HepG2 (cell line): ENCODE results near the gene CNP. TPM values are rescaled to one million over a fixed set of nuclear protein-coding genes. Genes with fewer than 3 reads are reported as not detected.

Source experiments
- DNMT3B ChIP-seq: conservative IDR thresholded peaks from 2 replicates; pipeline ENCODE4 v1.6.1; 2016; ENCODE audit warnings: missing biosample characterization, control low read depth
- ELF1 ChIP-seq: sonication (generic); formaldehyde crosslinking; IDR thresholded peaks from 2 replicates; pipeline ENCODE4 v1.4.0; 2020; ENCODE audit warnings: missing genetic modification reagents
- GATA4 ChIP-seq: sonication (generic); IDR thresholded peaks from 2 replicates; pipeline ENCODE4 v1.6.1; 2016; ENCODE audit warnings: antibody characterized with exemption, low read depth, borderline replicate concordance
- JUND ChIP-seq: sonication (generic); formaldehyde crosslinking; IDR thresholded peaks from 2 replicates; pipeline ENCODE4 v1.8.0; 2022; ENCODE audit warnings: mild to moderate bottlenecking, missing genetic modification reagents
- KLF16 ChIP-seq, 2 experiments: sonication (generic) in 1 of 2; formaldehyde crosslinking in 1 of 2; IDR thresholded peaks; 2 replicates each; pipeline versions ENCODE4 v1.6.1 to v1.8.0; 2016 to 2023; ENCODE audit warnings: missing genetic modification reagents in 2 of 2, missing compliant biosample characterization in 1 of 2
- MEIS1 ChIP-seq: sonication (generic); formaldehyde crosslinking; IDR thresholded peaks from 2 replicates; pipeline ENCODE4 v1.9.0; 2021; ENCODE audit warnings: mild to moderate bottlenecking, missing genetic modification reagents, moderate library complexity, borderline replicate concordance
- NFYC ChIP-seq: IDR thresholded peaks from 2 replicates; pipeline ENCODE4 v1.6.1; 2016; ENCODE audit warnings: missing genetic modification reagents, missing compliant biosample characterization
- PHF20 ChIP-seq: sonication (generic); formaldehyde crosslinking; IDR thresholded peaks from 2 replicates; pipeline ENCODE4 v1.5.0; 2020; ENCODE audit warnings: mild to moderate bottlenecking, missing genetic modification reagents
- PHF5A ChIP-seq: IDR thresholded peaks from one replicate; pipeline ENCODE4 v1.6.1; 2018; ENCODE audit warnings: low read depth, missing genetic modification reagents; ENCODE audit not compliant: unreplicated experiment
- SKI ChIP-seq: fragments of 450-650 bp; IDR thresholded peaks from one replicate; pipeline ENCODE4 v1.6.1; 2018; ENCODE audit warnings: mild to moderate bottlenecking; ENCODE audit not compliant: partially characterized antibody
- TBX3 ChIP-seq: fragments of 450-650 bp; IDR thresholded peaks from 2 replicates; pipeline ENCODE4 v1.6.1; 2017; ENCODE audit warnings: antibody characterized with exemption, mild to moderate bottlenecking, inconsistent platforms, borderline replicate concordance
- TEAD3 ChIP-seq: optimal IDR thresholded peaks from 2 replicates; pipeline ENCODE3; 2016; ENCODE audit warnings: borderline replicate concordance
- ZBTB1 ChIP-seq: sonication (generic); formaldehyde crosslinking; IDR thresholded peaks from 2 replicates; pipeline ENCODE4 v1.4.0; 2020; ENCODE audit warnings: missing genetic modification reagents, borderline replicate concordance
- ZBTB8A ChIP-seq: sonication (generic); formaldehyde crosslinking; IDR thresholded peaks from 2 replicates; pipeline ENCODE4 v1.4.0; 2020; ENCODE audit warnings: mild to moderate bottlenecking, low read depth, missing genetic modification reagents, borderline replicate concordance
- ZFP1 ChIP-seq: IDR thresholded peaks from 2 replicates; pipeline ENCODE4 v1.6.1; 2016
- ZNF263 ChIP-seq: sonication (generic); formaldehyde crosslinking; IDR thresholded peaks from 2 replicates; pipeline ENCODE4 v1.4.0; 2020; ENCODE audit warnings: missing genetic modification reagents
- ZNF530 ChIP-seq: sonication (generic); formaldehyde crosslinking; IDR thresholded peaks from 2 replicates; pipeline ENCODE4 v1.5.0; 2020; ENCODE audit warnings: low read depth, mild to moderate bottlenecking, missing genetic modification reagents
- ZNF549 ChIP-seq: sonication (generic); formaldehyde crosslinking; IDR thresholded peaks from 2 replicates; pipeline ENCODE4 v1.5.0; 2020; ENCODE audit warnings: missing genetic modification reagents
- ZNF615 ChIP-seq: sonication (generic); formaldehyde crosslinking; IDR thresholded peaks from 2 replicates; pipeline ENCODE4 v1.5.0; 2020; ENCODE audit warnings: mild to moderate bottlenecking, missing genetic modification reagents, borderline replicate concordance
- ZNF674 ChIP-seq: sonication (generic); formaldehyde crosslinking; IDR thresholded peaks from 2 replicates; pipeline ENCODE4 v1.5.0; 2020; ENCODE audit warnings: low read depth, mild to moderate bottlenecking, missing genetic modification reagents
- ZNF709 ChIP-seq: sonication (generic); formaldehyde crosslinking; IDR thresholded peaks from 2 replicates; pipeline ENCODE4 v1.5.0; 2020; ENCODE audit warnings: mild to moderate bottlenecking, missing genetic modification reagents
- polyA plus RNA-seq, 8 experiments: library from polyadenylated mRNA; depleted of rRNA in 3 of 8; stranded (reverse) in 7 of 8; unstranded in 1 of 8; fragments of >200 nt; fragmentation: Illumina TruSeq in 4 of 8; extraction: Trizol in 4 of 8; gene quantifications; 2 replicates each; pipeline versions ENCODE4 v1.2.1 to v1.2.3, GENCODE V29; 2011 to 2016; ENCODE audit warnings: low read depth in 4 of 8, missing spikeins in 1 of 8, mixed read lengths in 1 of 8; ENCODE audit not compliant: insufficient read depth in 1 of 8
- total RNA-seq, 5 experiments: library from RNA; depleted of rRNA; stranded (reverse); fragments of >200 nt; fragmentation: Illumina TruSeq; extraction: Trizol; gene quantifications; 2 replicates each; pipeline ENCODE4 v1.2.3, GENCODE V29; 2016; ENCODE audit warnings: low read depth in 1 of 5
- TF ChIP-seq, protein P1 (sequence below): sonication (generic); formaldehyde crosslinking; IDR thresholded peaks from 2 replicates; pipeline ENCODE4 v1.5.0; 2020; ENCODE audit warnings: mild to moderate bottlenecking, low read depth, missing genetic modification reagents, borderline replicate concordance
- TF ChIP-seq, protein P2 (sequence below): sonication (generic); formaldehyde crosslinking; IDR thresholded peaks from 2 replicates; pipeline ENCODE4 v1.8.1; 2022; ENCODE audit warnings: low read depth, mild to moderate bottlenecking, missing genetic modification reagents
- TF ChIP-seq, protein P3 (sequence below): sonication (generic); formaldehyde crosslinking; IDR thresholded peaks from 2 replicates; pipeline ENCODE4 v1.9.0; 2022; ENCODE audit warnings: low read depth, missing genetic modification reagents
- TF ChIP-seq, protein P4 (sequence below): sonication (generic); formaldehyde crosslinking; IDR thresholded peaks from 2 replicates; pipeline ENCODE4 v1.5.0; 2020; ENCODE audit warnings: missing genetic modification reagents, mild to moderate bottlenecking, borderline replicate concordance

CNP gene
- total and polyA plus RNA-seq, 2 of the 13 experiments (the other 11 are each of a cell fraction or from before 2014, with no cell fraction given) = 97.2 to 161 TPM

DNA sequence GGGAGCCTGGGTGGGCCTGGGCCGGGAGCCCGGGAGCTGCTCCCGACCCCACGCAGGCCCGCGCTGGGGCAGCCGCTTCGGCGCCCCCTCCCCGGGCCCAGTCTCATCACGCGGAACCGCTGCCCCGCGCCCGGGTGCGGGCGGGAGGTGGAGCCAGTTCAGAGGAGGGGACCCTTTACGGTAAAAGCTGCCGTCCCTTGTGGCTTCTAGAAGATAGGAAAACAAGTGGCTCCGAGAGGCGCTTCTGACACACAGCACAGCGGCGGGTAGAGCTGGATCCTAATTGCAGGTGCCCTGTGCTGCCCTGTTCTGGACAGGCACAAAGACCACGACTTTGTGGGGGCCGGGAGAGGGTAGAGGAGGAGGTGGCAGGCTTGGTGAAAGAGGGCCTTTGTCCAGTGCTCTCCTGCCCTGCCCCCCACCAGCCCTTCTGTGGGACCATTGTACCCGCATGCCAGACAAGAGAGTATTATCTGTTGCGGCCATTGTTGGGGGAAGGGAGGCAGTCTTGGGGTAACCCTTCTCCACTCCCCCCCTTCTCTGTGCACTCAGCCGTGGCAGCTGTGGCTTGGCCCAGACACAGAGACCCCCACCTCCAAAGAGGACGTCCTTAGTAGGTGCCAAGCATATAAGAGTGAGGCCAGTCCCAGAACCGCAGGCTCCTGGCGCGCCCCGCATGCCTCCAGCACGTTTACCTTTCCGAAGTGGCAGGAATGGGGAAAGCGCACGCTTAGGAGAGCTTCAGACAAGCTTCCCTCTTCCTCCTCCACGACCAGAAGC lies 736 bp downstream of the CNP start (continued):
- TF ChIP-seq ZNF709 (CRISPR knock-in tag) (0 out of 2 replicates have a peak, but pooled peaks have one; percentile 16), ZFP1 (CRISPR knock-in tag) (no peak), ZBTB8A (no peak), GATA4 (peak; percentile 50; the same call in 1 of the 2 replicates), ZNF674 (CRISPR knock-in tag) (no peak), ZNF549 (CRISPR knock-in tag) (no peak), JUND (no peak), TEAD3 (CRISPR knock-in tag) (no peak), DNMT3B (CRISPR knock-in tag) (no peak), MEIS1 (CRISPR knock-in tag) (no peak), TBX3 (peak; percentile 38; the same call in 1 of the 2 replicates), ZBTB1 (no peak), PHF20 (CRISPR knock-in tag) (no peak), ZNF263 (peak; percentile 37; the same call in 1 of the 2 replicates), ZNF530 (no peak), SKI (peak; percentile 31), KLF16 (CRISPR knock-in tag; IDR thresholded peaks at IDR 0.05) (no peak), ELF1 (CRISPR knock-in tag) (no peak), PHF5A (CRISPR knock-in tag) (no peak), ZNF615 (CRISPR knock-in tag) (no peak), NFYC (no peak)
- TF ChIP-seq, protein P1, sequence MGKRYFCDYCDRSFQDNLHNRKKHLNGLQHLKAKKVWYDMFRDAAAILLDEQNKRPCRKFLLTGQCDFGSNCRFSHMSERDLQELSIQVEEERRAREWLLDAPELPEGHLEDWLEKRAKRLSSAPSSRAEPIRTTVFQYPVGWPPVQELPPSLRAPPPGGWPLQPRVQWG (CRISPR knock-in tag) = no peak
- TF ChIP-seq, protein P2, sequence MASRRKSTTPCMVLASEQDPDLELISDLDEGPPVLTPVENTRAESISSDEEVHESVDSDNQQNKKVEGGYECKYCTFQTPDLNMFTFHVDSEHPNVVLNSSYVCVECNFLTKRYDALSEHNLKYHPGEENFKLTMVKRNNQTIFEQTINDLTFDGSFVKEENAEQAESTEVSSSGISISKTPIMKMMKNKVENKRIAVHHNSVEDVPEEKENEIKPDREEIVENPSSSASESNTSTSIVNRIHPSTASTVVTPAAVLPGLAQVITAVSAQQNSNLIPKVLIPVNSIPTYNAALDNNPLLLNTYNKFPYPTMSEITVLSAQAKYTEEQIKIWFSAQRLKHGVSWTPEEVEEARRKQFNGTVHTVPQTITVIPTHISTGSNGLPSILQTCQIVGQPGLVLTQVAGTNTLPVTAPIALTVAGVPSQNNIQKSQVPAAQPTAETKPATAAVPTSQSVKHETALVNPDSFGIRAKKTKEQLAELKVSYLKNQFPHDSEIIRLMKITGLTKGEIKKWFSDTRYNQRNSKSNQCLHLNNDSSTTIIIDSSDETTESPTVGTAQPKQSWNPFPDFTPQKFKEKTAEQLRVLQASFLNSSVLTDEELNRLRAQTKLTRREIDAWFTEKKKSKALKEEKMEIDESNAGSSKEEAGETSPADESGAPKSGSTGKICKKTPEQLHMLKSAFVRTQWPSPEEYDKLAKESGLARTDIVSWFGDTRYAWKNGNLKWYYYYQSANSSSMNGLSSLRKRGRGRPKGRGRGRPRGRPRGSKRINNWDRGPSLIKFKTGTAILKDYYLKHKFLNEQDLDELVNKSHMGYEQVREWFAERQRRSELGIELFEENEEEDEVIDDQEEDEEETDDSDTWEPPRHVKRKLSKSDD (CRISPR knock-in tag) = no peak
- TF ChIP-seq, protein P3, sequence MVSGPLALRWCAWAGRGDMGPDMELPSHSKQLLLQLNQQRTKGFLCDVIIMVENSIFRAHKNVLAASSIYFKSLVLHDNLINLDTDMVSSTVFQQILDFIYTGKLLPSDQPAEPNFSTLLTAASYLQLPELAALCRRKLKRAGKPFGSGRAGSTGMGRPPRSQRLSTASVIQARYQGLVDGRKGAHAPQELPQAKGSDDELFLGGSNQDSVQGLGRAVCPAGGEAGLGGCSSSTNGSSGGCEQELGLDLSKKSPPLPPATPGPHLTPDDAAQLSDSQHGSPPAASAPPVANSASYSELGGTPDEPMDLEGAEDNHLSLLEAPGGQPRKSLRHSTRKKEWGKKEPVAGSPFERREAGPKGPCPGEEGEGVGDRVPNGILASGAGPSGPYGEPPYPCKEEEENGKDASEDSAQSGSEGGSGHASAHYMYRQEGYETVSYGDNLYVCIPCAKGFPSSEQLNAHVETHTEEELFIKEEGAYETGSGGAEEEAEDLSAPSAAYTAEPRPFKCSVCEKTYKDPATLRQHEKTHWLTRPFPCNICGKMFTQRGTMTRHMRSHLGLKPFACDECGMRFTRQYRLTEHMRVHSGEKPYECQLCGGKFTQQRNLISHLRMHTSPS = peak; percentile 72; the same call in 1 of the 2 replicates
- TF ChIP-seq, protein P4, sequence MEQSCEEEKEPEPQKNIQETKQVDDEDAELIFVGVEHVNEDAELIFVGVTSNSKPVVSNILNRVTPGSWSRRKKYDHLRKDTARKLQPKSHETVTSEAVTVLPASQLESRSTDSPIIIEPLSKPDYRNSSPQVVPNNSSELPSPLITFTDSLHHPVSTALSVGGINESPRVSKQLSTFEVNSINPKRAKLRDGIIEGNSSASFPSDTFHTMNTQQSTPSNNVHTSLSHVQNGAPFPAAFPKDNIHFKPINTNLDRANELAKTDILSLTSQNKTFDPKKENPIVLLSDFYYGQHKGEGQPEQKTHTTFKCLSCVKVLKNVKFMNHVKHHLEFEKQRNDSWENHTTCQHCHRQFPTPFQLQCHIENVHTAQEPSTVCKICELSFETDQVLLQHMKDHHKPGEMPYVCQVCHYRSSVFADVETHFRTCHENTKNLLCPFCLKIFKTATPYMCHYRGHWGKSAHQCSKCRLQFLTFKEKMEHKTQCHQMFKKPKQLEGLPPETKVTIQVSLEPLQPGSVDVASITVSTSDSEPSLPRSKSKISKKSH (CRISPR knock-in tag) = no peak
